Stomach (tissue), 4 donors: ENCODE data around the gene FAM234B.

Experiments used
- POLR2A ChIP-seq, 4 donors: fragments of 450-650 bp; IDR thresholded peaks; one replicate each; pipeline ENCODE4 v1.6.1; 2016; ENCODE audit warnings: antibody characterized with exemption in 4 of 4, control low read depth in 2 of 4, mild to moderate bottlenecking in 1 of 4, moderate library complexity in 1 of 4
- POLR2AphosphoS5 ChIP-seq, 3 donors: sonication (generic); formaldehyde crosslinking; IDR thresholded peaks; one replicate each; pipeline ENCODE4 v1.6.1; 2016; ENCODE audit warnings: antibody characterized with exemption in 3 of 3
- TF ChIP-seq, protein P1 (sequence below), 7 experiments: fragments of 450-650 bp in 4 of 7; fragments of 200-600 bp in 3 of 7; sonication (generic) in 3 of 7; IDR thresholded peaks; one replicate each; pipeline ENCODE4 v1.5.1; 2016 to 2019; ENCODE audit warnings: antibody characterized with exemption in 7 of 7, control low read depth in 2 of 7, mild to moderate bottlenecking in 1 of 7

GRCh38 chr12:13101821-13102375 lies 57.7 kb downstream of the FAM234B start:
- no peak for TF ChIP-seq POLR2A (IDR thresholded peaks at IDR 0.05)
- TF ChIP-seq, protein P1, sequence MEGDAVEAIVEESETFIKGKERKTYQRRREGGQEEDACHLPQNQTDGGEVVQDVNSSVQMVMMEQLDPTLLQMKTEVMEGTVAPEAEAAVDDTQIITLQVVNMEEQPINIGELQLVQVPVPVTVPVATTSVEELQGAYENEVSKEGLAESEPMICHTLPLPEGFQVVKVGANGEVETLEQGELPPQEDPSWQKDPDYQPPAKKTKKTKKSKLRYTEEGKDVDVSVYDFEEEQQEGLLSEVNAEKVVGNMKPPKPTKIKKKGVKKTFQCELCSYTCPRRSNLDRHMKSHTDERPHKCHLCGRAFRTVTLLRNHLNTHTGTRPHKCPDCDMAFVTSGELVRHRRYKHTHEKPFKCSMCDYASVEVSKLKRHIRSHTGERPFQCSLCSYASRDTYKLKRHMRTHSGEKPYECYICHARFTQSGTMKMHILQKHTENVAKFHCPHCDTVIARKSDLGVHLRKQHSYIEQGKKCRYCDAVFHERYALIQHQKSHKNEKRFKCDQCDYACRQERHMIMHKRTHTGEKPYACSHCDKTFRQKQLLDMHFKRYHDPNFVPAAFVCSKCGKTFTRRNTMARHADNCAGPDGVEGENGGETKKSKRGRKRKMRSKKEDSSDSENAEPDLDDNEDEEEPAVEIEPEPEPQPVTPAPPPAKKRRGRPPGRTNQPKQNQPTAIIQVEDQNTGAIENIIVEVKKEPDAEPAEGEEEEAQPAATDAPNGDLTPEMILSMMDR (IDR thresholded peaks at IDR 0.05) = no peak
- TF ChIP-seq POLR2AphosphoS5 (IDR thresholded peaks at IDR 0.05) = no peak
